Gastrocnemius medialis (tissue), 4 donors: Measurements from ENCODE around the gene CEP350. TPM values are rescaled to one million over a fixed set of nuclear protein-coding genes. Genes with fewer than 3 reads are reported as not detected.

Experiments
- ATAC-seq, 2 donors: fragments of 150-250 bp; one replicate each; pipeline ENCODE4 v1.9.1; 2016
- DNase-seq, 2 donors: peaks; one replicate each; pipeline ENCODE4 v3.0.0-alpha.2; 2019
- H3K27ac ChIP-seq, 4 donors: fragments of 200-600 bp; sonication (generic); 1 replicate in 1 of 4; 2 replicates in 3 of 4; pipeline ENCODE4 v1.5.1; 2016 to 2018; ENCODE audit warnings: mild to moderate bottlenecking in 2 of 4, moderate library complexity in 1 of 4
- H3K27me3 ChIP-seq, 3 donors: fragments of 200-600 bp; sonication (generic) in 2 of 3; 1 replicate in 1 of 3; 2 replicates in 2 of 3; pipeline versions ENCODE4 v1.5.1 to v1.6.0; 2016 to 2019; ENCODE audit warnings: mild to moderate bottlenecking in 1 of 3, moderate library complexity in 1 of 3
- H3K36me3 ChIP-seq, 2 donors: fragments of 200-600 bp; sonication (generic) in 1 of 2; one replicate each; pipeline ENCODE4 v1.5.1; 2017 to 2018
- H3K4me1 ChIP-seq, 2 donors: fragments of 200-600 bp; sonication (generic) in 1 of 2; one replicate each; pipeline ENCODE4 v1.5.1; 2016 to 2017; ENCODE audit warnings: mild to moderate bottlenecking in 2 of 2
- H3K4me3 ChIP-seq, 4 donors: fragments of 200-600 bp; sonication (generic) in 3 of 4; 1 replicate in 1 of 4; 2 replicates in 3 of 4; pipeline ENCODE4 v1.5.1; 2016 to 2019; ENCODE audit warnings: mild to moderate bottlenecking in 2 of 4
- H3K9me3 ChIP-seq, 3 donors: fragments of 200-600 bp; sonication (generic) in 2 of 3; 1 replicate in 1 of 3; 2 replicates in 2 of 3; pipeline ENCODE4 v1.5.1; 2016 to 2019
- POLR2A ChIP-seq, 2 donors: fragments of 450-650 bp; IDR thresholded peaks; one replicate each; pipeline ENCODE4 v1.6.1; 2017; ENCODE audit warnings: antibody characterized with exemption in 2 of 2, mild to moderate bottlenecking in 2 of 2, moderate library complexity in 2 of 2
- in situ Hi-C, 4 donors: fragments of 200-750 bp; cut with MboI; loops; one replicate each; pipeline versions ENCODE4 v1.15.0 to v1.8.0; 2017; ENCODE audit warnings: low sequenced_read_pairs in 4 of 4
- intact Hi-C: fragments of 100-400 bp; cut with DNase I; formaldehyde crosslinking; loops from one replicate; pipeline ENCODE4 v1.15.1; 2023; ENCODE audit warnings: low total_unique reads
- total RNA-seq, 4 donors: library from RNA; depleted of rRNA; stranded (reverse); fragments of >200 nt; gene quantifications; one replicate each; pipeline versions ENCODE4 v1.1.0 to v1.2.3, GENCODE V29; 2016
- TF ChIP-seq, protein P1 (sequence below), 5 experiments: fragments of 450-650 bp in 3 of 5; fragments of 200-600 bp in 2 of 5; sonication (generic) in 2 of 5; IDR thresholded peaks in 4 of 5; conservative IDR thresholded peaks in 1 of 5; 1 replicate in 4 of 5; 2 replicates in 1 of 5; pipeline ENCODE4 v1.5.1; 2016 to 2019; ENCODE audit warnings: antibody characterized with exemption in 5 of 5, mild to moderate bottlenecking in 3 of 5, moderate library complexity in 3 of 5

CEP350 gene
- total RNA-seq, 4 donors from 2014 or later = 83.7 to 197 (median 157) TPM

DNA sequence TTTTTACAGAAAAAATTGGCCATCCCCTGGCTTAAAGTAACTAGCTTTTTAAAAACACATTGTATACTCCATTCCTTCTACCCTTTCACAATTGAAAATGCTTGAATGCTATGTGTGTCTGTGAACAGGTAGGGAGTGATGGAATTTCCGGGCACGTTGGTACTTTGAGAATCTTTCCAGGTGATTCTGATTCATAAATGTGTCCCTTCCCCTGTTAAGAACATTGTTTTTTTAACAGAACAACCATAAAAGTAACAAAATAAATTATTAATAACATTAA, 142.7 kb downstream of the CEP350 start:
- intact Hi-C loops = no loop called here
- H3K4me3 ChIP-seq = no peak overlapping the region
- H3K4me1 ChIP-seq = peaks cover 0 to 4% of the 10 kb centered on the region in 2 donors
- TF ChIP-seq, protein P1, sequence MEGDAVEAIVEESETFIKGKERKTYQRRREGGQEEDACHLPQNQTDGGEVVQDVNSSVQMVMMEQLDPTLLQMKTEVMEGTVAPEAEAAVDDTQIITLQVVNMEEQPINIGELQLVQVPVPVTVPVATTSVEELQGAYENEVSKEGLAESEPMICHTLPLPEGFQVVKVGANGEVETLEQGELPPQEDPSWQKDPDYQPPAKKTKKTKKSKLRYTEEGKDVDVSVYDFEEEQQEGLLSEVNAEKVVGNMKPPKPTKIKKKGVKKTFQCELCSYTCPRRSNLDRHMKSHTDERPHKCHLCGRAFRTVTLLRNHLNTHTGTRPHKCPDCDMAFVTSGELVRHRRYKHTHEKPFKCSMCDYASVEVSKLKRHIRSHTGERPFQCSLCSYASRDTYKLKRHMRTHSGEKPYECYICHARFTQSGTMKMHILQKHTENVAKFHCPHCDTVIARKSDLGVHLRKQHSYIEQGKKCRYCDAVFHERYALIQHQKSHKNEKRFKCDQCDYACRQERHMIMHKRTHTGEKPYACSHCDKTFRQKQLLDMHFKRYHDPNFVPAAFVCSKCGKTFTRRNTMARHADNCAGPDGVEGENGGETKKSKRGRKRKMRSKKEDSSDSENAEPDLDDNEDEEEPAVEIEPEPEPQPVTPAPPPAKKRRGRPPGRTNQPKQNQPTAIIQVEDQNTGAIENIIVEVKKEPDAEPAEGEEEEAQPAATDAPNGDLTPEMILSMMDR (IDR thresholded peaks at IDR 0.05 in 4 of 5, conservative IDR thresholded peaks at IDR 0.05 in 1 of 5) = no peak
- no peak for TF ChIP-seq POLR2A (IDR thresholded peaks at IDR 0.05)
- H3K9me3 ChIP-seq = no peaks in the 10 kb centered on the region
- peaks cover 0 to 91% of the 10 kb centered on the region in 2 donors for H3K36me3 ChIP-seq
- in situ Hi-C loops = loop anchor here in 2 of 4 donors (25.0 kb wide), 2 partner anchors 90 to 185 kb away; no protein-coding TSS in a partner anchor
- H3K27me3 ChIP-seq = no peaks in the 10 kb centered on the region
- no peak overlapping the region for H3K27ac ChIP-seq
- DNase-seq (no peak), ATAC-seq (no peak)

DNA sequence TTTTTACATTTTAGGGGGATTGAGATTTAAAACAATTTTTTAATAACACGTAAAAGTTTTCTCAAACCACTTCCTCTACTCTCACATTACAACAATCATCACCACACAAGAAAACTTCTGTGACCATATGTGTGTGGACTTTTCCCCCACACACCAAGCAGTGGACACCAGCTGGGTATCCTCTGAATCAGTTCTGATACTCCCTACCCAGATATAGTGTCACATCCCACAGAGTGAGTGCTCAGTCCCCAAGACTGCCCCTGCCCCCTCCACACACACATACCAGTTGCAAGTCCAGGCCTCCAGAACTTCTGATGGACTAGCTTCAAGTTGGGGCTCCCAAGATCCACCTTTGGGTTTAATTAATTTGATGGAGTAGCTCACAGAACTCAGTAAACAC, 146.8 kb downstream of the CEP350 start:
- Histone ChIP-seq H3K4me3 (no peak overlapping the region), H3K27ac (no peak overlapping the region), H3K9me3 (no peaks in the 10 kb centered on the region), H3K27me3 (no peaks in the 10 kb centered on the region), H3K36me3 (peaks cover 0 to 65% of the 10 kb centered on the region in 2 donors), H3K4me1 (peaks cover 0 to 4% of the 10 kb centered on the region in 2 donors)
- DNase-seq = no peak
- no peak for ATAC-seq
- no peak for TF ChIP-seq POLR2A (IDR thresholded peaks at IDR 0.05)
- TF ChIP-seq, protein P1 (IDR thresholded peaks at IDR 0.05 in 4 of 5, conservative IDR thresholded peaks at IDR 0.05 in 1 of 5) = no peak
- intact Hi-C loops = no loop called here
- in situ Hi-C loops = loop anchor here in 1 of 4 donors (10.0 kb wide), 1 partner anchor 73 kb away; no protein-coding TSS in a partner anchor

DNA sequence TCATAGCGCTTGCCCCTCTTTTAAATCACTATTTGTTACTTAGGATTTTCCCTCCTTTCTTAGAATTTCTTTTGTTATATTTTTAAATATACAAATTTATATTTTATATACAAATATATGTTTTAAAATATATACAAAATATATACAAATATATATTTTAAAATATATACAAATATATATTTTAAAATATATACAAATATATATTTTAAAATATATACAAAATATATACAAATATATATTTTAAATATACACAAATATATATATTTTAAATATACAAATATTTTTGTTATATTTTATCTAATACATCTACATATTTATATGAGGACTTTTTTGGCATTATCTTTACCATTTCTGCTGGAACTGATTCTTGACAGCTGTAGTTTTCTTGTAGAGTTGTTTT, 149.2 kb downstream of the CEP350 start:
- H3K27me3 ChIP-seq = no peaks in the 10 kb centered on the region
- no peak for ATAC-seq
- no peak overlapping the region for H3K4me3 ChIP-seq
- H3K27ac ChIP-seq = no peak overlapping the region
- peaks cover 0 to 63% of the 10 kb centered on the region in 2 donors for H3K36me3 ChIP-seq
- TF ChIP-seq, protein P1 (IDR thresholded peaks at IDR 0.05 in 4 of 5, conservative IDR thresholded peaks at IDR 0.05 in 1 of 5) = no peak
- TF ChIP-seq POLR2A (IDR thresholded peaks at IDR 0.05) = no peak
- intact Hi-C loops (no loop called here), in situ Hi-C loops (loop anchor here in 1 of 4 donors (10.0 kb wide), 1 partner anchor 71 kb away; no protein-coding TSS in a partner anchor)
- no peaks in the 10 kb centered on the region for H3K9me3 ChIP-seq
- no peaks in the 10 kb centered on the region for H3K4me1 ChIP-seq
- no peak for DNase-seq

DNA sequence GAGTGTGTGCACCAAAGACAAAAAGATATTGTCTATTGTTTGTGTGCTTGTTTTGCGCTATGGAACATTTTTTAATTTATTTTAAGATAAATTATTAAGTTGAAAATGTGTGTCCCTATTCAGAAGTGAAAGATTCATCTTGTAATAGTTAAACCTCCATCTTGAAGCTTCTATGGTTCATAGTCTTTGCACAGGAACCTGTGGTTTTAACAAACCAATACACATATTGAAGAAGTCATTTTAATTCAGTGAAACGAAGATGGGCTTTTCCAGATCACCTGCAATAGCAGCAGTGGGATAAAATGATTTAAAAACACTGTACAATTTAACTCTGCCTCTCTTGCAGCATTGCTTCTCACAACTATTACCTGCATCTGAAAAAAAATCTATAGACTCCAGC, 157.5 kb downstream of the CEP350 start:
- intact Hi-C loops = loop anchor here (1.0 to 5.0 kb wide), 2 partner anchors 65 to 124 kb away; no protein-coding TSS in a partner anchor
- Histone ChIP-seq H3K27me3 (no peaks in the 10 kb centered on the region), H3K9me3 (no peaks in the 10 kb centered on the region), H3K36me3 (peaks cover 0 to 68% of the 10 kb centered on the region in 2 donors), H3K4me1 (no peaks in the 10 kb centered on the region), H3K4me3 (no peak overlapping the region), H3K27ac (no peak overlapping the region)
- in situ Hi-C loops = no loop called here
- no peak for ATAC-seq
- DNase-seq = no peak
- TF ChIP-seq, protein P1 (IDR thresholded peaks at IDR 0.05 in 4 of 5, conservative IDR thresholded peaks at IDR 0.05 in 1 of 5) = no peak
- no peak for TF ChIP-seq POLR2A (IDR thresholded peaks at IDR 0.05)
